Loucy (cell line): ENCODE data around the gene MLLT10.

ENCODE experiments used
- H2AFZ ChIP-seq: fragments of 200-600 bp; sonication (generic); 2 replicates; pipeline ENCODE4 v1.6.0; 2016; ENCODE audit warnings: antibody characterized with exemption, mild to moderate bottlenecking, low read length, moderate library complexity
- H3F3A ChIP-seq: fragments of 200-600 bp; 2 replicates; pipeline ENCODE4 v1.6.0; 2016; ENCODE audit warnings: antibody characterized with exemption, low read depth, mild to moderate bottlenecking
- H3K27me3 ChIP-seq: fragments of 200-600 bp; sonication (generic); 2 replicates; pipeline ENCODE4 v1.6.1; 2014; ENCODE audit warnings: low read length, mild to moderate bottlenecking; ENCODE audit not compliant: insufficient read depth, poor library complexity, severe bottlenecking
- H3K36me3 ChIP-seq: fragments of 200-600 bp; sonication (generic); 2 replicates; pipeline ENCODE4 v1.6.1; 2016; ENCODE audit warnings: low read length; ENCODE audit not compliant: insufficient read depth
- H3K4me1 ChIP-seq: fragments of 200-600 bp; sonication (generic); 2 replicates; pipeline ENCODE4 v1.5.1; 2014; ENCODE audit warnings: low read length, mild to moderate bottlenecking; ENCODE audit not compliant: insufficient read depth, poor library complexity, severe bottlenecking
- H3K4me2 ChIP-seq: fragments of 200-600 bp; sonication (generic); 2 replicates; pipeline ENCODE4 v1.6.0; 2014; ENCODE audit warnings: antibody characterized with exemption, low read length, low read depth, mild to moderate bottlenecking; ENCODE audit not compliant: poor library complexity, severe bottlenecking
- H3K4me3 ChIP-seq: fragments of 200-600 bp; sonication (generic); 2 replicates; pipeline ENCODE4 v1.5.1; 2014; ENCODE audit warnings: low read length, mild to moderate bottlenecking, mixed read lengths; ENCODE audit not compliant: poor library complexity, severe bottlenecking
- H3K79me2 ChIP-seq: fragments of 200-600 bp; sonication (generic); 2 replicates; pipeline ENCODE4 v1.6.1; 2014; ENCODE audit warnings: low read length; ENCODE audit not compliant: insufficient read depth
- H3K9ac ChIP-seq: fragments of 200-600 bp; sonication (generic); 2 replicates; pipeline ENCODE4 v1.6.0; 2014; ENCODE audit warnings: mild to moderate bottlenecking, low read depth, low read length, moderate library complexity; ENCODE audit not compliant: poor library complexity, severe bottlenecking
- H3K9me2 ChIP-seq: fragments of 200-600 bp; sonication (generic); replicated peaks from 2 replicates; pipeline ENCODE4 v1.6.1; 2016; ENCODE audit warnings: low read depth, low read length, mixed read lengths
- H3K9me3 ChIP-seq: fragments of 200-600 bp; sonication (generic); 2 replicates; pipeline ENCODE4 v1.6.1; 2014; ENCODE audit warnings: mild to moderate bottlenecking, antibody characterized with exemption, low read length, low read depth; ENCODE audit not compliant: insufficient read depth
- H4K20me1 ChIP-seq: fragments of 200-600 bp; sonication (generic); 2 replicates; pipeline ENCODE4 v1.6.0; 2014; ENCODE audit warnings: antibody characterized with exemption, low read length, mild to moderate bottlenecking; ENCODE audit not compliant: insufficient read depth, poor library complexity, severe bottlenecking
- EZH2phosphoT487 ChIP-seq: fragments of 200-600 bp; IDR thresholded peaks from 2 replicates; pipeline ENCODE4 v1.6.1; 2018; ENCODE audit warnings: antibody characterized with exemption, mild to moderate bottlenecking, moderate library complexity, borderline replicate concordance
- TF ChIP-seq, protein P1 (sequence below): fragments of 200-600 bp; sonication (generic); conservative IDR thresholded peaks from 2 replicates; pipeline ENCODE4 v1.5.1; 2014; ENCODE audit warnings: mild to moderate bottlenecking, antibody characterized with exemption, low read length

Gene MLLT10

DNA sequence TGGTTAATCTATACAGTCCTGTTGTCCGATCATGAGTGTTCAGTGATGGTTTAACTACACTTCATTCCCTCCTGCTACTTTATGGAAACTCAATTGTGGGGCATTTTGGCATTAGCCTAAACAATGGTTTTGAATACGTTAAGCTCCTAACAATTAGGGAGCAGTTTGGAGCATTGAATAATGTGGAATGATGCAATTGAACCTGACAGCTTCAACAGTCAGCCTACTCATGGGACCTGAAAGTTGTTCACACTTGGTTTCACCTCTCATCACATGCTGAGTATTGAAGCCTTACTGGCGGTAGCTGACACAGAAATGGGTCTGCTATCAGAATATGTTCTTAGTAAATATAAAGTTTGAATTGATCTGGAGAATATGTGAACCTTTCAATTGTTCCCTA, 186.1 kb downstream of the MLLT10 start:
- Histone ChIP-seq H3K4me2 (no peak overlapping the region), H3K9me2 (no peaks in the 10 kb centered on the region), H2AFZ (no peak overlapping the region), H4K20me1 (peaks cover 33% of the 10 kb centered on the region), H3K36me3 (peaks cover 34% of the 10 kb centered on the region; the same call in 1 of the 2 replicates), H3K9ac (no peak overlapping the region), H3K9me3 (no peaks in the 10 kb centered on the region), H3K4me3 (no peak overlapping the region), H3K4me1 (peaks cover 9% of the 10 kb centered on the region), H3K27me3 (no peaks in the 10 kb centered on the region), H3F3A (no peaks in the 10 kb centered on the region), H3K79me2 (peaks cover 3% of the 10 kb centered on the region; the same call in 1 of the 2 replicates)
- TF ChIP-seq, protein P1, sequence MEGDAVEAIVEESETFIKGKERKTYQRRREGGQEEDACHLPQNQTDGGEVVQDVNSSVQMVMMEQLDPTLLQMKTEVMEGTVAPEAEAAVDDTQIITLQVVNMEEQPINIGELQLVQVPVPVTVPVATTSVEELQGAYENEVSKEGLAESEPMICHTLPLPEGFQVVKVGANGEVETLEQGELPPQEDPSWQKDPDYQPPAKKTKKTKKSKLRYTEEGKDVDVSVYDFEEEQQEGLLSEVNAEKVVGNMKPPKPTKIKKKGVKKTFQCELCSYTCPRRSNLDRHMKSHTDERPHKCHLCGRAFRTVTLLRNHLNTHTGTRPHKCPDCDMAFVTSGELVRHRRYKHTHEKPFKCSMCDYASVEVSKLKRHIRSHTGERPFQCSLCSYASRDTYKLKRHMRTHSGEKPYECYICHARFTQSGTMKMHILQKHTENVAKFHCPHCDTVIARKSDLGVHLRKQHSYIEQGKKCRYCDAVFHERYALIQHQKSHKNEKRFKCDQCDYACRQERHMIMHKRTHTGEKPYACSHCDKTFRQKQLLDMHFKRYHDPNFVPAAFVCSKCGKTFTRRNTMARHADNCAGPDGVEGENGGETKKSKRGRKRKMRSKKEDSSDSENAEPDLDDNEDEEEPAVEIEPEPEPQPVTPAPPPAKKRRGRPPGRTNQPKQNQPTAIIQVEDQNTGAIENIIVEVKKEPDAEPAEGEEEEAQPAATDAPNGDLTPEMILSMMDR: no peak
- TF ChIP-seq EZH2phosphoT487: no peak

DNA sequence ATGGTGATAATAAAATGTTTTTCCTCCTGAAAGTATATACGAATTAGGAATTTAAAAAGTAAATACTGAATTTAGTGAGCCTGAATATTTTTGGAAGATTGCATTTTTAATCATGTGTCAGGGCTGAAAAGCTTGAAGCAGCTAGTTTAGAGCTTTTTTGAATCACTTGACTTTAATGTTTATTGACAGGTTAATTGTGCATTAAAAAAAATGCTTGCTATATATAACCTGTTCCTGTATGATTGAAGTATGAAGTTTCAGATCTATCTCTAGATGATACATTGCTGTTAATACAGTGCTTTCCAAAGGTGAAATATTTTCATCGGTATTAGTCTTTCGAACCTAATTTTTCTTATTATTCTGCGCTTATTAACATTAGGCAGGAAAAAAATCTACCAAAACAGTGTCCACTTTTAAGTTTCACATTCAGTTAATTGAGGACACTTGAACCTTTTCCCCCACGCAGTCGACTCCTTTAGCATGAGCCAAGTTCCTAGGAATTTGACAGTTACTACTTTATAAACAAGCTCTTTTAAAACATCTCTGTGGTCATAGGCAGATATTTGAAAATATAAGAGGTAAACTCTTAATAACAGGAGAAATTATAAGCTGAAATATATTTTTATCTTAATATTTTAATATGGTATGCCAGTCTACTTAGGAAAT, 187.1 kb downstream of the MLLT10 start:
- Histone ChIP-seq H2AFZ (no peak overlapping the region), H3K4me1 (peaks cover 11% of the 10 kb centered on the region)
- TF ChIP-seq, protein P1: no peak
- TF ChIP-seq EZH2phosphoT487: no peak

DNA sequence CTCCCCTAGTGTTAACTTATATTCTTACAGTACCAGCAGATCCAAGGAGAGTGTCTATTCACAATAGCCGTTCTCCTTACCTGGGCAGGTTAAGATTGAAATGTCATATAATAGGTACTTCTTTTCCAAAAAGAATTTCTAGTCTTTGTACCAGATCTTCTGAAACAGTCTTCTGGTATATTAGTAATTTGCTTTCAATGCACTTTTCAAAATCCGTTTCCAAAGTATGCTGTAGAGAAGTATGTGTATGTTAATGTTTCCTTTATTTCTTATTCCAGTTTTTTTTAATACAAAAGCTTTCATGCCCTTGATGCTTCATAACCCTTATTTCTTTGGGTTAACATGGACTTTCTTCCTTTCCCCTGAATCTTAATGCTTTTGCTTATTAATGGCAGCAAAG, 188.2 kb downstream of the MLLT10 start:
- Histone ChIP-seq H3K79me2 (peaks cover 6% of the 10 kb centered on the region), H3K4me3 (no peak overlapping the region), H2AFZ (no peak overlapping the region), H3K36me3 (peaks cover 34% of the 10 kb centered on the region; the same call in 1 of the 2 replicates), H3K9ac (no peak overlapping the region), H3K4me2 (no peak overlapping the region), H3K9me3 (no peaks in the 10 kb centered on the region), H3K9me2 (no peaks in the 10 kb centered on the region), H3K4me1 (peaks cover 18% of the 10 kb centered on the region), H3K27me3 (no peaks in the 10 kb centered on the region), H3F3A (peaks cover 1% of the 10 kb centered on the region), H4K20me1 (peaks cover 46% of the 10 kb centered on the region)
- TF ChIP-seq, protein P1: no peak
- no peak for TF ChIP-seq EZH2phosphoT487

More for the DNA sequence above, 187.1 kb downstream of the MLLT10 start:
- no peaks in the 10 kb centered on the region for H3K27me3 ChIP-seq
- peaks cover 26% of the 10 kb centered on the region; the same call in 1 of the 2 replicates for H3K36me3 ChIP-seq
- no peak overlapping the region for H3K4me2 ChIP-seq
- H3K4me3 ChIP-seq: no peak overlapping the region
- H3K9me2 ChIP-seq: no peaks in the 10 kb centered on the region
- peaks cover 6% of the 10 kb centered on the region; the same call in 1 of the 2 replicates for H3K79me2 ChIP-seq
- H4K20me1 ChIP-seq: peaks cover 36% of the 10 kb centered on the region
- no peak overlapping the region for H3K9ac ChIP-seq
- H3F3A ChIP-seq: no peaks in the 10 kb centered on the region
- H3K9me3 ChIP-seq: no peaks in the 10 kb centered on the region
